ENCODE measurements around the gene THRB. TPM values are rescaled to one million over a fixed set of nuclear protein-coding genes. Genes with fewer than 3 reads are reported as not detected.
A peak's percentile ranks its signal among the peaks of the same experiment; 100 is the strongest.

Gene THRB
- total and polyA plus RNA-seq, 8 donors, result 3.6 to 47.3 (median 14.5) TPM

GRCh38 chr3:24160424-24161095, 334.1 kb downstream of the THRB start:
- intact Hi-C loops (cut with DNase I; ENCODE audit: low total_unique reads), result no loop called here
- Histone ChIP-seq H3K4me1 (peaks cover 0 to 3% (median 0%) of the 10 kb centered on the region in 4 donors), H3K36me3 (no peaks in the 10 kb centered on the region), H3K4me3 (no peak overlapping the region), H3K27ac (no peak overlapping the region), H3K9me3 (no peaks in the 10 kb centered on the region), H3K27me3 (no peaks in the 10 kb centered on the region)
- peak in 1 of 2 donors; percentile 29 for DNase-seq
- 79 to 87% (median 82%) methylated on average over 12 of the region's 12 CpGs for WGBS, 5 donors
- TF ChIP-seq EP300 (IDR thresholded peaks at IDR 0.05), result no peak
- no peak for TF ChIP-seq POLR2AphosphoS5 (IDR thresholded peaks at IDR 0.05)
- no peak for TF ChIP-seq CTCF (IDR thresholded peaks at IDR 0.05)
- no peak for TF ChIP-seq POLR2A (IDR thresholded peaks at IDR 0.05)

- H3K4me1 ChIP-seq, result peaks cover 0 to 9% (median 3%) of the 10 kb centered on the region in 4 donors
- no peaks in the 10 kb centered on the region for H3K36me3 ChIP-seq
- no peaks in the 10 kb centered on the region for H3K27me3 ChIP-seq
- no peak for DNase-seq
- intact Hi-C loops (cut with DNase I; ENCODE audit: low total_unique reads), result no loop called here
- no peaks in the 10 kb centered on the region for H3K9me3 ChIP-seq
- H3K4me3 ChIP-seq, result no peak overlapping the region
- 69 to 80% (median 74%) methylated on average over 6 of the region's 6 CpGs for WGBS, 5 donors
- H3K27ac ChIP-seq, result no peak overlapping the region
- TF ChIP-seq POLR2A (IDR thresholded peaks at IDR 0.05) (no peak), POLR2AphosphoS5 (IDR thresholded peaks at IDR 0.05) (no peak), EP300 (IDR thresholded peaks at IDR 0.05) (no peak), CTCF (IDR thresholded peaks at IDR 0.05) (no peak)
Observed at GRCh38 chr3:24158761-24159454, 335.7 kb downstream of the THRB start.

GRCh38 chr3:24157106-24157505, 337.5 kb downstream of the THRB start:
- no peaks in the 10 kb centered on the region for H3K36me3 ChIP-seq
- no peak for TF ChIP-seq EP300 (IDR thresholded peaks at IDR 0.05)
- no peak for TF ChIP-seq CTCF (IDR thresholded peaks at IDR 0.05)
- TF ChIP-seq POLR2AphosphoS5 (IDR thresholded peaks at IDR 0.05), result no peak
- no peak for TF ChIP-seq POLR2A (IDR thresholded peaks at IDR 0.05)
- no peak overlapping the region for H3K4me3 ChIP-seq
- DNase-seq, result no peak
- intact Hi-C loops (cut with DNase I; ENCODE audit: low total_unique reads), result no loop called here
- no peaks in the 10 kb centered on the region for H3K27me3 ChIP-seq
- peaks cover 0 to 18% (median 9%) of the 10 kb centered on the region in 4 donors for H3K4me1 ChIP-seq
- H3K27ac ChIP-seq, result no peak overlapping the region
- no peaks in the 10 kb centered on the region for H3K9me3 ChIP-seq
- 86 to 97% (median 96%) methylated on average over 4 of the region's 4 CpGs for WGBS, 5 donors

GRCh38 chr3:24156466-24156865, 338.2 kb downstream of the THRB start:
- H3K27ac ChIP-seq, result no peak overlapping the region

More at GRCh38 chr3:24156466-24156865, 338.2 kb downstream of the THRB start:
- H3K27me3 ChIP-seq, result no peaks in the 10 kb centered on the region
- no peak overlapping the region for H3K4me3 ChIP-seq
- H3K36me3 ChIP-seq, result no peaks in the 10 kb centered on the region
- no peaks in the 10 kb centered on the region for H3K9me3 ChIP-seq
- intact Hi-C loops (cut with DNase I; ENCODE audit: low total_unique reads), result no loop called here
- DNase-seq, result no peak
- H3K4me1 ChIP-seq, result peaks cover 0 to 21% (median 9%) of the 10 kb centered on the region in 4 donors
- 69 to 90% (median 79%) methylated on average over 2 of the region's 2 CpGs for WGBS, 5 donors
- TF ChIP-seq POLR2AphosphoS5 (IDR thresholded peaks at IDR 0.05) (no peak), CTCF (IDR thresholded peaks at IDR 0.05) (no peak), POLR2A (IDR thresholded peaks at IDR 0.05) (no peak), EP300 (IDR thresholded peaks at IDR 0.05) (no peak)
